ENCODE results near the gene ATP6V1A.
"Not testable (repeated sequence)": the region's sequence is repeated elsewhere in the genome, so short reads cannot be mapped to it uniquely, and the experiment has no call there.

- not testable (repeated sequence) for TF ChIP-seq CTCF (IDR thresholded peaks at IDR 0.05); EP300 (IDR thresholded peaks at IDR 0.05); POLR2A (IDR thresholded peaks at IDR 0.05; ENCODE audit: low read depth); POLR2AphosphoS5 (IDR thresholded peaks at IDR 0.05)
These were observed 103.6 kb downstream of the ATP6V1A start for GRCh38 chr3:113850391-113850790.
